ENCODE measurements around the gene AXDND1.

- no peak for TF ChIP-seq CTCF (IDR thresholded peaks at IDR 0.05)
- no peak for TF ChIP-seq POLR2AphosphoS5 (IDR thresholded peaks at IDR 0.05)
- TF ChIP-seq EP300 (IDR thresholded peaks at IDR 0.05): no peak
Observed at GRCh38 chr1:179575497-179576314, 209.9 kb downstream of the AXDND1 start, which contains the start of gene NPHS2.

All from stomach (tissue), 4 donors.